GM21515 (cell line): Measurements from ENCODE around the gene P2RX3.
"Not testable (repeated sequence)": the region's sequence is repeated elsewhere in the genome, so short reads cannot be mapped to it uniquely, and the experiment has no call there.

Experiments
- ATAC-seq: cut with Tn5 transposase; IDR thresholded peaks from one replicate; pipeline ENCODE4 v1.9.1; 2021; ENCODE audit not compliant: unreplicated experiment

Gene P2RX3

DNA sequence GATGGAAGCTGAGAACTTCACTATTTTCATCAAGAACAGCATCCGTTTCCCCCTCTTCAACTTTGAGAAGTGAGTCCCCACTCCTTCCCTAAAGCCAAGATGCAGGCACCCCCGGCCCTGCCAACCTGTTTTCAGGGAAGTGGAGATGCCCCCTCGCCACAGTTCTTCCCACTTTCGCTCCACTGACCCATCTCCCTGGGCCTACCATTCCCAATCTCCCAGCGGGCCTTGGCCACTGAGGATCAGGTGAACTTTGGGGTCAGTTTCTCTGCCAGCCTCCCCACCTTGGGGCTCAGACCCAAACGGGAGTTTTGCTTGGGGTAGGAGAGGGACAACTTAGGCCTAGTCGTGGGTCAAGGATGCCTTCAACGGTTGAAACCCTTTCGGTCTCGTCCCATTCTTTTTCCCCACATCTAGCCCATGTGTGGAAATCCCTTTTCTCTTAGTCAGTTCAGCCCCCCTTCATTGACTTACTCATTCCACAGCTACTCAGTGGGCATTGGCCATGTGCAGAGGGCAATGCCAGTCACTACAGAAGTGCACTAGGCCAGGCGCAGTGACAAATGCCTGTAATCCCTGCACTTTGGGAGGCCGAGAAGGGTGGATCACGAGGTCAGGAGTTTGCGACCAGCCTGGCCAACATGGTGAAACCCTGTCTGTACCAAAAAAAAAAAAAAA lies 10.6 kb downstream of the P2RX3 start:
- ATAC-seq, result no peak

- no peak for ATAC-seq
Measured at GRCh38 chr11:57349491-57350274, 11.5 kb downstream of the P2RX3 start.

- no peak for ATAC-seq
Measured at GRCh38 chr11:57353036-57353435, 14.9 kb downstream of the P2RX3 start.

DNA sequence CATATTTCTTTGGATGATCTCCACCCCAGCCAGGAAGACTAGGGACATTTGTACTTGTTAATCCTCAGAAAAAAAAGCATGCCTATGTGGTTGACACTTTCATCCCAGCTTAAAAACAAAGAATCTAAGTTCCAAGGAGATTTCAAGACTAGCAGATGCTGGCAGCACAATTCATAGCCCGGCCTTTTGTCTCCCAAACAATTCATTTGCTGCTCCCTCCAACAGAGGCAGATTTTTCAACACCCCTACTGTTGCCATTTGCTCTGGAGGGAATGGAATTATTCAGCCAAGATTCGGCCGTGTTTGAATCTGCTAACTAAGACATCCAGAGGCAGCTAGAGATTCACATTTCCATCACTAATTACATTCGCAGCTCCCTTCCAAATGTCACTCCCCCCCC lies 15.3 kb downstream of the P2RX3 start:
- no peak for ATAC-seq

- no peak for ATAC-seq
Measured at GRCh38 chr11:57353852-57354251, 15.7 kb downstream of the P2RX3 start.

DNA sequence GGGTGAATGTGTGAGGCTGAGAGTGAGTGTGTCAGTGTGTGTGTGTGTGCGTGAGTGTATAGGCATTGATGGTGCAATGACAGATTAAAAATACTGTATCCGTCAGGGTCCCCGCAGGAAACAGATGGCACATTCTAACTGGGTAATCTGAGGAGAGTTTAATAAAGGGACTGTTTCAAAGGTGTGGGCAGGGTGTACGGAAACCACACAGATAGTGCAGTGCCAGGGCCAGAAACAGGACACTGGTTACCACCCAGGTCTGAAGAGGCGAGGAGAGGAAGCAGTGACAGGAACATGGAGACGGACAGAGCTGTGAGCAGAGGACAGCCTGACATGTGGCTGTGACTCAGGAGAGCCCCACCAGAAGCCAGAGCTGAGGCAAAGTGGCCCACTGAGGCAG lies 16.5 kb downstream of the P2RX3 start:
- ATAC-seq, result no peak

DNA sequence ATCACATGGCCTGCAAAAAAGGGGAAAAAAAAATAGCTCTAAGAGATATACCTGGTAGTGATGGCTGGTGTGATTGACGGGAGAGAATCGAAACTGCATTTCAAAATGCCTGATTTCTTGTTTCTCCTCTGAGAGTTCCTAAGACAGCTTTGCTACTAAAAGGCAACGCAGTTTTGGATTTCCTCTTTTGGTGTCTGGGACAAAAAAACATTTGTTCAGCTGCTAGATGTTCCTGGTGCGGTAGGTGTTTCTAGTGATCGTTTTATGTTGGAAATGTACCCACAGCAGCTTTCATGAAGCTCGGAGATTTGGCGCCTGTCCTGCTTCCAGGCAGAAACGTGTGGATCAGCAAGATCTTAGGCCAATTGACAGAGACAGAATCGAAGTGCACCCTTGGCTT lies 18.1 kb downstream of the P2RX3 start:
- no peak for ATAC-seq

GRCh38 chr11:57357310-57357709 lies 19.2 kb downstream of the P2RX3 start:
- ATAC-seq, result no peak

DNA sequence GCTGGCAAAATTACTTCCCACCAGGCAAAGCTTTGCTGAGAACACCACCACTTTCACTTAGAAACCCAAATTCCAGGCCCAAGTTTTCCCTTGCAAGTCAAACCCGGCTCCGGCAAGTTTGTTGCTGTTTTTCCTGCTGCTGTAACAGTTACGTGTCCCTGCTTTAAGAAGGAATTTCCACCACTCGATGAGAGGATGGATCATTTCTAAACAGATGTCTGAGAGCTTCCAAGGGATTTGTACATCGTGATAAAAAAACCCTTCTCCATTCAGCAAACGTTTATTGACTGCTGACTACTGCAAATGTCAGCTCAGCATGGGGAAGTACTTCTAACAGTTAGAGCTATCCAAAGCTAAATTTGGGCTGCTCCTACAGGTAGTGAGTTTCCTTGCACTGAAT lies 19.7 kb downstream of the P2RX3 start:
- no peak for ATAC-seq

- no peak for ATAC-seq
Measured at GRCh38 chr11:57358543-57358961, 20.4 kb downstream of the P2RX3 start.

DNA sequence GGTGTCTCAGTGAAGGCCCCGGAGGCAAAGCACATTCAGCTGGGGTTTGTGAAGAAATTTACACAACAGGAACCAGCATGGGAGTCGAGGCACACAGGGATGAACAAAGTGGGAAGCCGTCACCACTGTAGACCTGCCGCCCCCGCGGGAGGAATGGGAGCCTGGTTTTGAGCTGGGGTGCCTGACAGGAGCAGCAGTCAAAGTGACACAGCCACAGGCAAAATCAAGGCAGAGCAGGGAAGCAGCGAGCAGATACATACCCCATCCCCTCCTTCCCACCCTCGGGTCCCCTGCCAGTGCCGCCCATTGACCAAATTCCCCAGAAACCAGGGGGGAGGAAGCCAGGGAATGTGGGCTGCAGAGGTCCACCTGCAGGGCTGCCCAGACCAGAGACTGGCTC lies 20.8 kb downstream of the P2RX3 start:
- no peak for ATAC-seq

DNA sequence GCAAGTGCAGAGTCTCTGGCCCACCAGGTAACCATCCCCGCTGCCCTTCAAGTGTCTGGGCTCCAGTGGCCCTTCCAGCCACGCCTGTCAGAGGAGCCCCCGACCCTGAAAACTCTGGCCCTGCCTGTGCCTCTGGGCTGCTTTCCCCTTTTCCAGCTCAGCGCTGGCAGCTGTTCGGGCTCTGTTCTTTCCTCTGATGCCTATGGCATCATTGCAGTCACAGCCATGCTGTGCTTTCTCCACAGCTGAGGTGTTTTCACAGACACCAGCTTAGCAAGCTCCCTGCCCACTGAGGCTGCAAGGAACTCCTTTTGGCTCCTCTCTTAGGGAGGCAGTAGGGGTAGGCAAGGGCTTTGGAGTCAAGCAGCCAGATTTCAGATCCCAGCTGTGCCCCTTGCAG lies 21.2 kb downstream of the P2RX3 start:
- ATAC-seq, result no peak

GRCh38 chr11:57359896-57360690 lies 21.9 kb downstream of the P2RX3 start:
- no peak for ATAC-seq

GRCh38 chr11:57360991-57361390 lies 22.8 kb downstream of the P2RX3 start:
- ATAC-seq, result no peak

GRCh38 chr11:57361420-57361819 lies 23.3 kb downstream of the P2RX3 start:
- ATAC-seq, result not testable (repeated sequence)

- ATAC-seq, result no peak
Measured at GRCh38 chr11:57361926-57362325, 23.8 kb downstream of the P2RX3 start.

DNA sequence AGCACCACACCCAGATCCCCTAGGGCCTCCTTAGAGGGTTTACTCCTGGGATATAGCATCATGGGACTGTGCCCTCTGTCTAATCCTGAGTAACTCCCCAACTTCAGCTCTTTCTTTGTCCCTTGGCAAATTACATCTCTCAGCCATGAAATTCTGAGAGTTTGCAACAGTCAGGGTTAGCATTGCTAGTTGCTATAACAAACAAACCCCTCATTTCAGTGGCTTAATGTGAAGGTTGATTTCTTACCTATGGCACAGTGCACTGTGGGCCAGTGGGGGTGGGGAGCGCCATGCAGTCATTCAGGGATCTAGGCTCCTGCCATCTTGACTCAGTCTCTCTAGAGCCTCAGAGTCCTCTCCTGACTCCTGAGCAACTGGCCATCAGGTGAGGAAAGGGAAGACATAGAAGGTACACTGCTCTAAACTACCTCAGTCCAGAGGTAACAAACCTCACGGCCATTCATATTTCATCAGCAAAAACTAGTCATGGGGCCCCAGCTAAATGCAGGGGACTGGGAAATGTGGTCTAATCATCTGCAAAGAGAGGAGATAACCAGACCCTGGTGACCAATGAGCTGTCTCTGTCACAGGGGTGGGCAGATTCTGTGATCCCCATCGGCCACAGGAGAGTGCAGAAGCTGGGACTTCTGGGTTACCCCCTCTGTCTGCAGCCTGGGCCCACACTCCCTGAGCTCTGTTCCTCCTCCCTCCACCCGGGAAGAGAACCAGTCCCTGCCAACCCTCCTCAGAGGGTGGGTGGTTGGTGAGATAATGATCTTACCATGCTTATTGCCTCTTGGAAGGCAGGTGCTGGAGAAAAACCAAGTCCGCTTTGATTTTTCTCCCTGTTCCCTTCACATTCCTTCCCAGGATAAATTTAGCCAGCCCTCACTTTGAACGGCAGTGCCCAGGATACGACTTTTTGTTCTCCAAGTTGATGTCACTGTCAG lies 25.3 kb downstream of the P2RX3 start:
- ATAC-seq, result no peak

- no peak for ATAC-seq
Measured at GRCh38 chr11:57364851-57365660, 26.9 kb downstream of the P2RX3 start.

DNA sequence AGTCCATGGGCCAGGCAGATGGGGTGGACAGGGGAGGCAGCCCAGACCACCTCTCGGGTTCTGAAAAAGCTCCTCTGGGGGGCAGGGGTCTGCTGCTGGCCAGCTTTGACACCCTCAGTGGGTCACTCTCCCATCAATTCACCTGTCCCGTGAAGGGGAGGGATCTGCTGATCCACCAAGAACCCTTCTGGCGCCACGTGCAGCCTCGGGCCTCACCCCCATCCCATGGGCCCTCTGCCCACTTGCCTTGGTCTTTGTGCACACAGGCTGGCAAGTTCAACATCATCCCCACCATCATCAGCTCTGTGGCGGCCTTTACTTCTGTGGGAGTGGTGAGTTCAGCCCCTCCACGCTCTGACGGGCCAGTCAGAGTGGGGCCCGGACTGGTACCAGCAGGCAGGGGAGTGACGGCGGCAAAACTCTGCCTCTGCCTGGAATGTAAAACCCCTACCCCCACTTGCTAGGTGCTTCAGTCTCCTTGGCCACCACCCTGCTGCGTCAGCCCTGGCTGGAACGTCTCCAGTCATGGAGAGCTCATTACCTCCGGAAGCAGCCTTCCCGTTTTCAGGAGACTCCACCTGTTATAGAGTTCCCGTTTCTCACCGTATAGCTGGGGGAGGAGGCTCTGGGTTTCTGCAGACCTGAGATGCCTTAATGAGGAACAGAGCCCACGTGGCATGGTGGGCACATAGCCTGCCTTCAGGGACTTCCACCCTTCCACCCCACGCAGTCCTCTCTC lies 30.1 kb downstream of the P2RX3 start:
- no peak for ATAC-seq
